ENCODE measurements around the gene PRSS27.

DNA sequence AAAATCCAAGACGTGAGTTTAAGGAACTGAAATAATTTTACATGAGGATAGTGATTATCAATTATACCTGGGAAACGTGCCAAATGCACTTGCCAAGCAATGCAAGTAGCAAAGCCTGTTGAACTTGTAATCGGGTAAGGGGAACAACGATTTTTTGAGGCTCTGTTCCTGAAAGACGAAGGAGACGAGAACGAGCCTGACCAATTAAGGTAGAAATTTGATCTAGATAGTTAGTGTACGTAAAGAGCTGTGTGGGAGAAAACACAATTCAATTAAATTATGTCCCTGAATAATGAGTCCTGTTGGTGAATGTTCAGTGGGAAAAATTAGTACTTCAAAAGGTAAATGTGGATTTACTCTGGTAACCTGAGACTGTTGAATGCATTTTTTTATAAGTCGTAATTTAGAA is 55.4 kb downstream of the PRSS27 start:
- TF ChIP-seq CTCF (IDR thresholded peaks at IDR 0.05; ENCODE audit: control extremely low read depth in 1 of 3, insufficient read depth in 1 of 3, low read depth in 1 of 3, low read length in 3 of 3), result no peak
- no peak for TF ChIP-seq EZH2 (IDR thresholded peaks at IDR 0.05; ENCODE audit: low read depth, low read length, severe bottlenecking)
- TF ChIP-seq, protein P1, sequence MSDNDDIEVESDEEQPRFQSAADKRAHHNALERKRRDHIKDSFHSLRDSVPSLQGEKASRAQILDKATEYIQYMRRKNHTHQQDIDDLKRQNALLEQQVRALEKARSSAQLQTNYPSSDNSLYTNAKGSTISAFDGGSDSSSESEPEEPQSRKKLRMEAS (IDR thresholded peaks at IDR 0.05), result no peak
- no peak for TF ChIP-seq EP300 (IDR thresholded peaks at IDR 0.05; ENCODE audit: borderline replicate concordance in 1 of 2, low read depth in 2 of 2, low read length in 2 of 2)
- TF ChIP-seq, protein P2, sequence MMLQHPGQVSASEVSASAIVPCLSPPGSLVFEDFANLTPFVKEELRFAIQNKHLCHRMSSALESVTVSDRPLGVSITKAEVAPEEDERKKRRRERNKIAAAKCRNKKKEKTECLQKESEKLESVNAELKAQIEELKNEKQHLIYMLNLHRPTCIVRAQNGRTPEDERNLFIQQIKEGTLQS (IDR thresholded peaks at IDR 0.05; ENCODE audit: insufficient read depth, low read depth, low read length), result no peak
- TF ChIP-seq POLR2A (IDR thresholded peaks at IDR 0.05; ENCODE audit: control extremely low read depth in 1 of 2, low read depth in 2 of 2, low read length in 2 of 2), result no peak
- no peak for TF ChIP-seq FOSL1 (IDR thresholded peaks at IDR 0.05; ENCODE audit: insufficient read depth, low read depth, low read length)
- no peak for TF ChIP-seq CEBPB (IDR thresholded peaks at IDR 0.05; ENCODE audit: low read depth, low read length)
- TF ChIP-seq POLR2AphosphoS5 (IDR thresholded peaks at IDR 0.05; ENCODE audit: low read depth, low read length), result no peak
- no peak for TF ChIP-seq KDM5A (IDR thresholded peaks at IDR 0.05; ENCODE audit: low read length)
- no peak for TF ChIP-seq RFX5 (IDR thresholded peaks at IDR 0.05; ENCODE audit: borderline replicate concordance, low read depth, low read length)
- TF ChIP-seq GABPA (IDR thresholded peaks at IDR 0.05; ENCODE audit: borderline replicate concordance, insufficient read depth, low read length), result no peak
